Fibroblast of villous mesenchyme (primary cell): ENCODE data around the gene PTPRJ. TPM values are rescaled to one million over a fixed set of nuclear protein-coding genes. Genes with fewer than 3 reads are reported as not detected.

ENCODE experiments used
- DNase-seq: peaks from one replicate; pipeline ENCODE4 v3.0.0-alpha.2; 2010; ENCODE audit warnings: low read depth
- H3K4me3 ChIP-seq: 2 replicates; pipeline ENCODE4 v1.5.1; 2011; ENCODE audit warnings: low read depth, mild to moderate bottlenecking, low read length
- CTCF ChIP-seq: IDR thresholded peaks from 2 replicates; pipeline ENCODE4 v1.5.1; 2012; ENCODE audit warnings: low read depth, mild to moderate bottlenecking, low read length; ENCODE audit not compliant: insufficient read depth
- total RNA-seq: library from RNA; depleted of rRNA; stranded (reverse); fragments of >200 nt; gene quantifications from 2 replicates; pipeline ENCODE4 v1.2.3, GENCODE V29; 2012

PTPRJ gene
- total RNA-seq, 1 donor = 29.8 TPM

GRCh38 chr11:47987781-47988180 lies 7.4 kb downstream of the PTPRJ start:
- DNase-seq = no peak
- TF ChIP-seq CTCF = no peak
- no peak overlapping the region for H3K4me3 ChIP-seq

GRCh38 chr11:47989779-47990178 lies 9.4 kb downstream of the PTPRJ start:
- no peak overlapping the region for H3K4me3 ChIP-seq
- no peak for DNase-seq
- no peak for TF ChIP-seq CTCF

- no peak overlapping the region for H3K4me3 ChIP-seq
- TF ChIP-seq CTCF = no peak
- no peak for DNase-seq
Observed at GRCh38 chr11:47991266-47991830, 11.0 kb downstream of the PTPRJ start.

- TF ChIP-seq CTCF = no peak
- no peak overlapping the region for H3K4me3 ChIP-seq
- no peak for DNase-seq
Observed at GRCh38 chr11:47991894-47992293, 11.5 kb downstream of the PTPRJ start.

- TF ChIP-seq CTCF = no peak
- no peak overlapping the region for H3K4me3 ChIP-seq
- peak; percentile 87 for DNase-seq
Observed at GRCh38 chr11:47992959-47993820, 12.8 kb downstream of the PTPRJ start.

- no peak overlapping the region for H3K4me3 ChIP-seq
- no peak for TF ChIP-seq CTCF
- no peak for DNase-seq
Observed at GRCh38 chr11:47994417-47994816, 14.1 kb downstream of the PTPRJ start.
